NOMO-1 treated with dmso at 0.1 percent for 144 hours (cell line): ENCODE data around the gene YWHAG.
"Not testable (repeated sequence)": the region's sequence is repeated elsewhere in the genome, so short reads cannot be mapped to it uniquely, and the experiment has no call there.

Source experiments
- DNase-seq: peaks from one replicate; lab custom pipeline; 2025; ENCODE audit not compliant: unreplicated experiment; lab: John Stamatoyannopoulos, UW

Gene YWHAG

DNA sequence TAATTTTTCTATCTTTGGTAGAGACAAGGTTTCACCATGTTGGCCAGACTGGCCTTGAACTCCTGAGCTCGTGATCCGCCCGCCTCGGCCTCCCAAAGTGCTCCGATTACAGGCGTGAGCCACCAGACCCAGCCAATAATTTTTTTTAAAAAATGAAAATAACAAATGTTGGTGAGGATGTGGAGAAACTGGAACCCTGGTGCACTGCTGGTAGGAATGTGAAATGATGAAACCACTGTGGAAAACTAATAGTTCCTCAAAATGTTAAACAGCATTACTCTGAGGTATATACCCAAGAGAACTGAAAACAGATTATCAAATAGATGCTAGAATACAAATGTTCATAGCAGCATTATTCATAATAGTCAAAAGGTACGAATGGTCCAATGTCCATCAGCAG is 23.0 kb upstream of the YWHAG start:
- no peak for DNase-seq

DNA sequence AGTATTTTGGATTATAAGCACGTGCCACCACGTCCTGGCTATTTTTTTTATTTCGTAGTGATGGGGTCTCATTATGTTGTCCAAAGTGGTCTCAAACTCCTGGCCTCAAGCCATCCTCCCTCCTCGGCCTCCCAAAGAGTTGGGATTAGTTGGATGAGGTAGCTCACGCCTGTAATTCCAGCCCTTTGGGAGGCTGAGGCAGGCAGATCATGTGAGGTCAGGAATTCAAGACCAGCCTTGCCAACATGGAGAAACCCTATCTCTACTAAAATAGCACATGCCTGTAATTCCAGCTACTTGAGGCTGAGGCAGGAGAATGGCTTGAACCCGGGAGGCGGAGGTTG is 21.8 kb upstream of the YWHAG start:
- DNase-seq, result no peak

DNA sequence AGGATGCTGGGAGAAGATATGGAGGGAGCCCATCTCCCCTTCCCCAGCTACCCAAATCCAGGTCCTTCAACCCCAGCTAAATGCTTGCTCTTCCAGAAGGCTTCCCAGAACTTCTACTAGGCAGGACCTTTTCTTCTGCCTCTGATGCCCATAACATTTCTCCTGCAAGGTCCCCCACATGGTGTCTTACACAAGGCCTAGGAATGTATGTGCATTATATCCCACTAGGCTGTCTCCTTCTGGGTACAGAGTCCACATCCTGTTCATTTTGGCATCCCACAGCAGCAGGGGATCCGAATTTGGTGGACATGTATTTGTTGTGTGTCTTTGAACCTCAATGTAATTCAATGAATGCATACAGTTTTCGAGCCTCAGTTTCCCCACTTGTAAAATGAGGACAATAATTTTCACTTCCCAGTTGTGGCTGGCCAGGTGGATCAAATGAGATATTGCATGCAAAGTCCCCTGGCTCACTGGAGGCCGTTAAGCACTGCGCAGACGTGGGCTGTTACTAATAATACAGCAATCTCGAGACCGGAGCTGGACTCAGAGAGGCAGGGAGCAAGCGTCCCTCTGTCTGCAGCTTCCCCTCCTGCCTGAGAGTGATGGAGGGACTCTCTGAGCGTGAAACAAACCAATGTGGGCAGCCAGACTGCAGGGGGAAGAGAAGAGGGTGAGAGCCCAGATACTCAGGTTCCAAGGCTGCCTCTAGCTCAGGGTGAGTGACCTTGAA is 18.6 kb upstream of the YWHAG start:
- DNase-seq, result no peak

DNA sequence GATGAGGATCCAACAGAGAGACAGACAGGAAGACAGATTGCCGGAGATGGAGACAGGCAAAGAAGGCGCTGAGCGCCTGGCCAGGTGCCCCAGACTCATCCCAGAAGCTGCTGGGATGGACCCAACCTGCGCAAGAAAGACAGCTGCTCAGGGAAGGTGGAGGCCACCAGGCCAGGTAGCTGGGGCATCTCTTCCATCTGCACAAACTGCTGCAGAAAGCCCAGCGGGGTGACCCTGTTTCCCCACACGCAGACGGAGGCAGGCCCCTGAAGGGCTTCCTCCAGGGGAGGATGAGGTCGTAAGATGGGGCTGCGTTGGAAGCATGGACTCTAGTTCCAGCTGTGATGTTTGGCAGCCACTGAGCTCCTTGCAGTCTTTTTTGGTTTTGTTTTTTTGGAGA is 16.5 kb upstream of the YWHAG start:
- DNase-seq, result no peak

GRCh38 chr7:76372984-76373833 is 14.4 kb upstream of the YWHAG start:
- no peak for DNase-seq

DNA sequence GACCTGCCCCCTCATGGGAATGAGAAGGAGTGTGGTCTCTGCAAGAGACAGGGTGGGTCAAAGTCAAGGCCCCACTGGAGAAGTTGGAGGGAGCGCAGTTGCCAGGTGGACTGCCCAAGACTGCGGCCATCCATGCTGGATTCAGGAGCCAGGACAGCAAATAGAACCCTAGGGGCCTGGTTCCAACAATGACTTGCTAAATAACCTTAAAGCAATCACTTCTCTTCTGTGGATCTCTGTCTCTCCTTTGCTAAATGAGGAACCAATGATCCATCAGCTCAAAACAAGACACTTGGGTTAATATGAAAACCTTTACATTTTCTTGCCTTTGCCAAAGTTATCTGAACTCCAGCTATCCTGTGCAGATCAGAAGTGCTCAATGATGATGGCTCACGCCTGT is 12.6 kb upstream of the YWHAG start:
- DNase-seq, result no peak

DNA sequence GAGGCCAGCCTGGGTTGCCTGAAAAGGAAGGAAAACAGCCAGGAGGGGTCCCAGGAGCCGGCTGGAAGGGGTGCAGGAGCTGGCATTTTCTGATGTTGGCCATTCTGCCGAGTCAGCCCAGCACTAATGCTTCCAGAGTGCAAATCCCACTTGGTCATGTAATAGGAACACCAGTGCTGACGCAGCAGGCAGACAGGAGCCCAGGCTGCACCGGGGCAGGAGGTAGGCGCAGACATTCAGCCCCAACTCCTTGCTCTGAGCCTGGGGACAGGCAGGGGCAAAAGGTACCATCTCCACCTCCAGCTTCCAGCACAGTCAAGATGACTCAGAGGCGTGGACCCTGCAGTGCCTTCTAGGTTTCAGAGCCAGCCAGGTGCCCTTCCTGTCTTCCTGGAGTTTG is 10.2 kb upstream of the YWHAG start:
- no peak for DNase-seq

- no peak for DNase-seq
Observed at GRCh38 chr7:76368190-76368589, 9.4 kb upstream of the YWHAG start.

GRCh38 chr7:76364198-76364584 is 5.4 kb upstream of the YWHAG start:
- DNase-seq, result peak; percentile 84

- DNase-seq, result not testable (repeated sequence)
Observed at GRCh38 chr7:76363754-76364153, 5.0 kb upstream of the YWHAG start.

GRCh38 chr7:76359978-76360638 is 1.3 kb upstream of the YWHAG start:
- peak; percentile 48 for DNase-seq

- peak; percentile 100 for DNase-seq
Observed at GRCh38 chr7:76359111-76359977, 553 bp upstream of the YWHAG start.

GRCh38 chr7:76358011-76358480 is 745 bp downstream of the YWHAG start:
- peak; percentile 75 for DNase-seq

GRCh38 chr7:76357475-76358010 is 1.2 kb downstream of the YWHAG start:
- DNase-seq, result no peak

- no peak for DNase-seq
Observed at GRCh38 chr7:76356823-76357222, 2.0 kb downstream of the YWHAG start.

- DNase-seq, result no peak
Observed at GRCh38 chr7:76356115-76356514, 2.7 kb downstream of the YWHAG start.

- DNase-seq, result no peak
Observed at GRCh38 chr7:76354981-76355730, 3.6 kb downstream of the YWHAG start.

DNA sequence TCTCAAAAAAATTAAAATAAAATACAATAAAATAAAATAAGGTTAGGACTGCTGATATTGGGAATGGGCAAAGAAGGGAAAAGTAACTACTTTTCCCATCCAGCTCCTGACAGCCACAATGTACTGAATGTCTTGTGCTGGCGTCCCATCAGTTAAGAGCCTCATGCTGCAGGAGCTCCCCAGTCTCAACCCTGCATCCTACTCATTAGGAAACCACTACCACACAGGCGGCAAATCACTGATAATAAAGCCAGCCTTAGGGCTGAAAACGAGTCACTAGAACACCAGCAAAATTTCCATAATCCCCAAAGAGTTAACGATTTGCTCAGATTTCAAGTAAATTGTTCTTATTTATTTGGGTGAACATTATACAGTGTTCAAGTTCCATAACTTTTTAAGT is 4.3 kb downstream of the YWHAG start:
- no peak for DNase-seq

DNA sequence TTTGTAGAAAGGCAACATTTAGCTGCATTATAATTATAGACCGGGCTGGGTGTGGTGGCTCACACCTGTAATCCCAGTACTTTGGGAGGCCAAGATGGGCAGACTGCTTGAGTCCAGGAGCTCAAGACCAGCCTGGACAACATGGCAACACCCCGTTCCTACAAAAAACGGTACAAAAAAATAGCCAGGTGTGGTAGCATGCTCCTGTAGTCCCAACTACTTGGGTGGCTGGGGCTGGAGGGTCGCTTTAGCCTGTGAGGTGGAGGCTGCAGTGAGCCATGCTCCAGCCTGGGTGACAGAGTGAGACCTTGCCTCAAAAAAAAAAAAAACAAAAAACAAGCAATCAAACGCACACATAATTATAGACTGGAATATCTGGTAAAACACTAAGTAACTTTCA is 5.0 kb downstream of the YWHAG start:
- DNase-seq, result no peak

GRCh38 chr7:76352193-76352592 is 6.6 kb downstream of the YWHAG start:
- no peak for DNase-seq
